Adipocyte (in vitro differentiated cells): ENCODE data around the gene BTG2.

ENCODE experiments used
- DNase-seq: peaks from one replicate; pipeline ENCODE4 v3.0.0-alpha.2; 2015; ENCODE audit warnings: low read depth
- H3K27me3 ChIP-seq: replicated peaks from 2 replicates; pipeline ENCODE4 v1.7.0; 2013; ENCODE audit warnings: mild to moderate bottlenecking, low read length, moderate library complexity; ENCODE audit not compliant: control insufficient read depth, insufficient read depth
- H3K36me3 ChIP-seq: 2 replicates; pipeline ENCODE4 v1.7.0; 2013; ENCODE audit warnings: low read length, mild to moderate bottlenecking, moderate library complexity; ENCODE audit not compliant: control insufficient read depth, insufficient read depth, severe bottlenecking
- H3K4me1 ChIP-seq: 2 replicates; pipeline ENCODE4 v1.7.0; 2013; ENCODE audit warnings: mild to moderate bottlenecking, low read length, moderate library complexity; ENCODE audit not compliant: control insufficient read depth, insufficient read depth
- H3K4me3 ChIP-seq: 2 replicates; pipeline ENCODE4 v1.7.0; 2013; ENCODE audit warnings: mild to moderate bottlenecking, low read length, moderate library complexity
- H3K9ac ChIP-seq: 2 replicates; pipeline ENCODE4 v1.7.0; 2013; ENCODE audit warnings: mild to moderate bottlenecking, low read length, moderate library complexity
- H3K9me3 ChIP-seq: 2 replicates; pipeline ENCODE4 v1.7.0; 2013; ENCODE audit warnings: mild to moderate bottlenecking, low read length, moderate library complexity; ENCODE audit not compliant: control insufficient read depth

Gene BTG2

DNA sequence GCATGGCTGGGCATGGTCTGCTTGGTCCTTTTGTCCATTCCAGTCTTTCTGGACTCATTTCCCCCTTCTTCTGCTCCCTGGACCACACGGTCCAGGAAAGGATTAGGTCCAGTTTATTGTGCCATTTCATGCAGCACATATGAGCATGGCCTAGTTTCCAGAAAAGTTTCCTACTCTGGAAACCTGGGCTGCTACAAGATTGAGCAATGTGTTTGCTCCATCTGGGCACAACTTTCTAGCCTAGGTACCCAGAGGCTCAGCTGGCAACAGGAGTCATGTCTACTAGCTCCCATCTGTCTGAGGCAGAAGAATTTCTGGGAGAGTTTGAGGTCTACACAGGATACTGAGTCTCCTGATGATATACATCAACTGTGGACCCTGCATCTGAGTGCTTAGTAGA, 30.8 kb downstream of the BTG2 start:
- Histone ChIP-seq H3K9ac (no peak overlapping the region), H3K4me1 (peaks cover 22% of the 10 kb centered on the region), H3K9me3 (no peaks in the 10 kb centered on the region), H3K4me3 (no peak overlapping the region), H3K36me3 (peaks cover 3% of the 10 kb centered on the region), H3K27me3 (no peaks in the 10 kb centered on the region)
- no peak for DNase-seq

DNA sequence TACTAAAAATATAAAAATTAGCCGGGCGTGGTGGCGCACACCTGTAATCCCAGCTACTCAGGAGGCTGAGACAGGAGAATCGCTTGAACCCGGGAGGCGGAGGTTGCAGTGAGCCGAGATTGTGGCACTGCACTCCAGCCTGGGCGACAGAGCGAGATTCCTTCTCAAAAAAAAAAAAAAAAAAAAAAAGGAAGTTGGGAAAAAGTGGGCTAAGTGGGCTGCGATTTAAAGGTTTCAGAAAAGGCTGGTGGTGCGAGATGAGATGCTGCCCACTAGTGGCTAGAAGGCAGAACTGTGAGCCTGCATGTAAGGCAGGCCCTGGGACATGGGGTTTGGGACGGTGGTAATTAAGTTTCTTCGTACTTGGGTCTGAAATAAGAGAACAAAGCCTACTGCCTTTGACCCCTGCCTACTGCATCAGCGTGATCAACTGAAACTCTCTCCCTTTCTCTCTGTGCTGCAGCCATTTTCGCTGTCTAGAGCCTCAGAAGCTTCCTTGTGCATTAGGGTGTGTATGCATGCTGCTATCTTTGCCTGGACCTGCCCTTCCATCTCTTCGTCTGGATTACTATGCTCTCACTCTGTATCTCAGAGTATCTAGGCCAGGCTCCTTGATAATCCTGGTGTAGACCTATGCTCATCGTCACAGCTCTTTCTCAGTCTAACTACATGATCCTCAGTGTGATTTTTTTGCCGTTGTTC, 33.2 kb downstream of the BTG2 start:
- H3K36me3 ChIP-seq = peaks cover 10% of the 10 kb centered on the region
- H3K4me3 ChIP-seq = no peak overlapping the region
- peak; percentile 85 for DNase-seq
- no peaks in the 10 kb centered on the region for H3K9me3 ChIP-seq
- no peaks in the 10 kb centered on the region for H3K27me3 ChIP-seq
- H3K9ac ChIP-seq = no peak overlapping the region
- H3K4me1 ChIP-seq = peaks cover 20% of the 10 kb centered on the region

DNA sequence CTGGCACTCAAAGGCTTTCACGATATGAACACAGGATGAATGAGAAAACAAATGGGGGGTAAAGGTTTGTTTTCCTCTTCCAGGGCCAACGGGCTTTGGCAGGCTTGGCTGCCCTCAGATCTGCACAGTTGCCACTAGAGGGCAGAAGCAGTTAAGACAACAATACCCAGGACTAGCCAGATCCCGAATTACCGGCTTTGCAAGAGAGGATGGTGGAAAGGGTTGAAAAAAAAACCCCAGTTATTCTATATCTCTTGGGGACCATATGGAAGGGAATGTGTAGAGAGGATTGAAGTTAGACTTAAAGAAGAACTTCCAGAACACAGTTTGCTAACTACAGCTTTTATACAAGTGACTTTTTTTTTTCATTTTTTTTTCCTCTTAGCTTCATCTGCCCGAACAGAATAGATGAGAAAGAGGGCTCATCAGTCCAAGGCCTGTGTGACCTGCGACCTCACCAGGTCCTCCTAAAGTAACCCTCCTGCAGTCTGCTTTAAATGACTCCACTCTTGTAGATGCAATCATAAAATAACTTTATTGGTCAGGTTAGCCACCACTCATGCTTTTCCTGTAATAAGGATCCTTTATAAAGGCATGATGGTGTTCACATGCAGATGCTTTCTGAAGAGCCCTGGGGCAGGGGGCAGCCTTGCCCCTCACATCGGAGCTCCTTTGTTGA, 34.9 kb downstream of the BTG2 start:
- Histone ChIP-seq H3K9ac (peak overlapping the region; percentile 44), H3K27me3 (no peaks in the 10 kb centered on the region), H3K4me3 (no peak overlapping the region), H3K36me3 (peaks cover 10% of the 10 kb centered on the region), H3K9me3 (no peaks in the 10 kb centered on the region), H3K4me1 (peaks cover 20% of the 10 kb centered on the region)
- DNase-seq = peak; percentile 96

DNA sequence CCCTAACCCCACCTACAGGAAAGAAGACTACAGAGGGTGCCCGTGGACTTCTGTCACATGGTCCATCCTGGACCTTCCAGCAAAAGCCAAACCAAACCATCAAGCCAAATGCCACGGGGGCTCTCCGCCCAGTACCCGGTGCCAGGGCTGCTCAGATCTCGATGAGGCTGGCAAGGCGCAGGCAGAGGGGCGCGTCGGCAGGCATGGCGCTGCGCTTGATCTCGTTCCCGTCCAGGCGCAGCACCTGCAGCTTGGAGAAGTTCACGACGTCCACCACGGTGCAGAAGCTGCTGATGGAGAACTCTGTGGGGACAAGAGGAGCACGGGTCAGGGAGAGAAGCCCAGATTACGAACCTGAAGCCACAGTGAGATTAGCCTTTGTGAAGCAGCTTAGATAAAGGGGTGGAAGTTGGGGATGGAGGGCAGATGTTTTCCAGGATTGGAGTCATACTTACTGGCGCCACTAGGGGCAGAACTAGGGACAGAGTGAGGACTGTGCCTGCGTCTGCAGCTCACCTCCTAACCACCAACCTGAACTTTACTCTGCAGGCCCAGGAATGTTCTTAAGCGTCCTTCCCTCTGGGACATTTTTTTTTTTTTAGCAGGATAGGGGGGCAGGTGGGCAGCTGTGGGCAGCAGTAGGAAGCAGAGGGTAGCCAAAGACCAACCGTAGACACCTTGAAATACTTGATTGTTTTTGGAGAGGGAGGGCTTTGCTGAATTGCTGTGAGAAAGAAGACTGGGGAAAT, 37.0 kb downstream of the BTG2 start:
- peaks cover 12% of the 10 kb centered on the region for H3K36me3 ChIP-seq
- H3K4me3 ChIP-seq = no peak overlapping the region
- peak; percentile 72 for DNase-seq
- peaks cover 14% of the 10 kb centered on the region for H3K4me1 ChIP-seq
- no peak overlapping the region for H3K9ac ChIP-seq
- H3K9me3 ChIP-seq = no peaks in the 10 kb centered on the region
- H3K27me3 ChIP-seq = no peaks in the 10 kb centered on the region

DNA sequence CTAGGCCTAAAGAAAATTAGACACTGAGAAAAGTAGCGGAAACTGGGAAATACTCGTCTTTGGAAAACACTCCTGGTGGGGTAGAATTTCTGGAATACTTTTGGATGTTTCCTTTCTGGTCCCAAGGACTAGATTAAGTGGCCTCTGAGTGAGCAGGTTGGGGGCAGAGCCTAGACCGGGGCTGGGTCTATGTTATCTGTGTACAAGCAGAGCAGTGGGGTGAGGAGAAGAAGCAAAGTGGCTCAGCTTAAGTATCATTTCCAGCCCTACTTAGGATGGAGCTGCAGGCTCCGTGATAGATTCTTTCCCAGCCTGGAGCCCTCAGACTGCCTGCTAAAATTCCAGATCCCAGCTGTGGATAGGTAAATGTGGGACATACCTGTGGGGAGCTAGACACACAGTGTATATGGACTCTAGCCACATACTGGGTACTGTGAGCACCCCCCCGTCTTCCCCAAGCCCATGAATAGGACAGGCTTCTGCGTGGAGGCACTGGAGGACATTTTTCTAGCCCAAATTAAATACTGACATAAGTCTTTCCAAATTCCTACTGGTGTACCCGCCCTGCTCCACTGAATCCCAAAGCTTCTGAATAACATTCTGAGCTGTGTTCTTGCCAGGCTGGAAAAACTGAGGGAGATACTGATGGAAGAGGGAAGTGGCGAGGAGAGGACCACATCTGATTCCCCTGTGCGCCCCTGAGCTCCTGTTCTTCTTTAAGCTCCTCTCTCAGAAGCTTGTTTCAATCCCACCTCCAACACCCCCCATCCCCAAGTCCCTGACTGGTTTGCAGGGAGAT, 38.8 kb downstream of the BTG2 start:
- peaks cover 14% of the 10 kb centered on the region for H3K4me1 ChIP-seq
- H3K27me3 ChIP-seq = no peaks in the 10 kb centered on the region
- no peak for DNase-seq
- H3K36me3 ChIP-seq = peaks cover 18% of the 10 kb centered on the region
- no peak overlapping the region for H3K4me3 ChIP-seq
- no peaks in the 10 kb centered on the region for H3K9me3 ChIP-seq
- H3K9ac ChIP-seq = no peak overlapping the region

DNA sequence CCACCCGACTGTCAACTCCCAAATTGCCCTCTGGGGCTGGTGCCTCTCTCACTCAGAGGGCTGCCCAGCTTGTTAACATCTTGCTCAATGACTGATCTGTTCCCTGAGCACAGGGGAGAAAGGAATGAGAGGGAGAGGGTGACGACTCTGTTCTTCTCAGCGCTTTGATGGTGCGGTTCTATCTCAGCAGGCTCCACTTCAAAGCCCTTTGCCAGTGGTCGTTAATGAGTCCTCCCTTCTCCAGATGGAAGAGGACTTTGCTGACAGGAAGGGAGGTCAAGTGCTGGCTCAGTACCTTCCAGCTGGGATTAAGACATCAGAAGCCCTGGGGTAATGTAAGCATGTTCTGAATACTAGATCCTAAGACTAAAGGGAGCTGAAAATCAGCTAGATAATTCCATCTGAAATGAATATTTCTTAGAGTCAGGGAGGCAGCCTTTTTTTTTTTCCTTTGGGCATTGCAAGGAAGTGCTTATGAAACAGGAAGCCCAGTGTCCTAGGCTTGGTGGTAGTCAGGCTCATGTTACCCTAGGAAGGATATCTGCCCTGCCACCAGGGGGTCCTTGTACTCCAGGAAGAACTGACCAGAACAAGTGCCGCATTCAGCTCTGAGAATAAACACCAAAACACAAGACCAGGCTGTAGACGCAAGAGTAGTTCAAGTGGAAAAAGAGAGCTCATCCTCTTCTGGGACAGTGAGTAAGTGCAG, 40.9 kb downstream of the BTG2 start:
- no peaks in the 10 kb centered on the region for H3K27me3 ChIP-seq
- H3K36me3 ChIP-seq = peaks cover 14% of the 10 kb centered on the region
- H3K4me1 ChIP-seq = peaks cover 21% of the 10 kb centered on the region
- DNase-seq = peak; percentile 38
- H3K9ac ChIP-seq = peak overlapping the region; percentile 16
- H3K4me3 ChIP-seq = no peak overlapping the region
- H3K9me3 ChIP-seq = no peaks in the 10 kb centered on the region

DNA sequence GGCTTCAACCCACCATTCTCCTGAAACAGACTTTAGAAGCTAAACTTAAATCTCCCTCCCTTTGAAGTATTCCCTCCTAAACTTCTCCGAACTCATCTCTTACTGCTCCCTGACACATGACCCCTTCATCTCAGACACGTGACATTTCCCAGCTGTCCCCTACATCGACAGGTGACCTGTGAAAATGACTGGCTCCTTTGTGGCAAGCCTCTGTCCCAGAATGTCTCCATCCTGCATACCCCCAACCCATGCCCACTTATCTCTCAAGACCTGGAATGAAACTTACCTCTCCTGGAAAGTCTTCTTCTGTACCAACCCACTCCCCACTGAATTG, 41.4 kb downstream of the BTG2 start:
- H3K9me3 ChIP-seq = no peaks in the 10 kb centered on the region
- H3K9ac ChIP-seq = no peak overlapping the region
- DNase-seq = no peak
- no peak overlapping the region for H3K4me3 ChIP-seq
- no peaks in the 10 kb centered on the region for H3K27me3 ChIP-seq
- peaks cover 9% of the 10 kb centered on the region for H3K36me3 ChIP-seq
- H3K4me1 ChIP-seq = peaks cover 26% of the 10 kb centered on the region

DNA sequence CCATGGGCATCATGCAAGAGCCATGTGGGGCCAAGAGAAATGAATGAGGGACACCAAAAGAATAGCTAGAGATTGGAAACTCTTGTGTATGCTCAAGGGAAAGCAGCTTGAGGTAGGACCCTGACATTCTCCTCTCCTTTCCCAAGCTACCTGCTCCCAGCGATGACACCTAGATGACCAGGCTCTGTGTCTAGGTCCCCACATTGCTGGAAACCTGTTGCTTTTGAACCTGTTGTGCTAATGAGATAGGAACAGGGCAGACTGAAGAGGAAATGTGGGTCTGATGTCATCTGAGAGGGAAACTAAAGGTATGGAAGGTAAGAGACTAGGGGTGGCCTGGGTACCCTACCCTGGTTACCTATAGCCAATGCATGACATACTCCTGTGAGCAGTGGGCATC, 43.8 kb downstream of the BTG2 start:
- H3K9ac ChIP-seq = no peak overlapping the region
- peaks cover 31% of the 10 kb centered on the region for H3K4me1 ChIP-seq
- no peak overlapping the region for H3K4me3 ChIP-seq
- no peaks in the 10 kb centered on the region for H3K27me3 ChIP-seq
- H3K9me3 ChIP-seq = no peaks in the 10 kb centered on the region
- H3K36me3 ChIP-seq = peaks cover 8% of the 10 kb centered on the region
- no peak for DNase-seq

DNA sequence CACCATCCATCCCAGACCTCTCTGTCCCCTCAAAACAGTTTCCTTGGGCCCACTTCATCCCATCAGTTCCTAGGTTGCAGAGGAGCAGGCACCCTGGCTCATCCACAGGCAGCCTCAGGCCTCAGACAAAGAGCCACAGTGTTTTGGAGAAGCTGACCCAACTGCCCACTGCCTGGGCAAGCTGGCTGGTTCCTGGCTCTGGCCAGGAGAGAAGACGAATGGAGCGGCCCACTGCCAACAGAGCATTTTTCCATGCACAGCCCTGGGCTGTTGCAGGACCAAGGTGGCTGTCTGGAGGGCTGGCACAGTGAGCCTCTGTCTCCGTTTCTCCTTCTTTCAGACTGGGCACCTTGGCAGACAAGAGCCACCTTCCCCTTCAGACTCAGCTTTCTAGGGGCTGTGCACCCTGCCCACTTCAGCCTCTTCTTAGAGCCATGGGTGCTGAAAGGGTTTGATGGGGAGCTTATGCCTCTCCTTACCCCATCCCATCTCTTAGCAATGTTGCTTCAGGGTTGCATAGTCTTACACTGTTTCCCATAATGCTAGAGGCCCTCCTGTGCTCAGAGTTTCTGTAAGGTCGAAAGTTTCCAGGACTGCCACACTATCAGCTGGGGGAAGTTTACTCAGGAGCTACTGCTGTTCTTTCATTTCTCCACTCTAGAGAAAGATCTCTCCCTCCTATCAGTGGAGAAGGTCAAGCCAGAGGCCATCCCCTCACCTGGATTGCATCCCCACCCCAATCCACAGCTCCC, 44.6 kb downstream of the BTG2 start:
- Histone ChIP-seq H3K27me3 (no peaks in the 10 kb centered on the region), H3K9me3 (no peaks in the 10 kb centered on the region), H3K36me3 (peaks cover 8% of the 10 kb centered on the region), H3K4me3 (peak overlapping the region; percentile 79), H3K4me1 (peaks cover 36% of the 10 kb centered on the region), H3K9ac (peak overlapping the region; percentile 79)
- no peak for DNase-seq

DNA sequence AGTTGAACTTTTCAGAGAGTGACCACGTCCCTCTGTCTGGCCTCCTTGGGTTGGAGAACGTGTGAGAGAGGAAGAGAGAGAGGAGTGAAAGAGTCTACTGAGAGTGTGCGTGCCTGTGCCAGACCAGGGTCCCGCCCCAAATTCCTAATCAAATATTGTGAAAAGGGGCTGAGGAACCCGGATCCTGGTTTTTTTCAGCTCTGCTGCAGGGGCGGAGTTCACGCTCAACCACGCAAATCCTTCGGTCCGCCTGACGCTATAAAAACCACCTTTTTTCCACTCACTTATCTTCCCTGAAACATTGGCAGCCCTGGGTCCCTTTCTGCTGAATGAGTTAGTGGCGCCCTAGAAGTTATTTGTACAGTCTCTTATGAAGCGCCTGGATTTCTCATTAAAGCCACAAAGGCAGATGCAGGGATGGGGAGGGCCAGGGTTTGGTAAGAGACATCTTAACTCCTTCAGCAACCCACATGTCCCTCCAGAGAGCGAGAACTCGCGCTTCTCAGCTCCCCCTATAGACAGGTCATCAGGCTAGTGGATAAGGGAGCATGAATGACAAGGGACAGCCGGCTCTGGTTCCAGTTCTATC, 45.8 kb downstream of the BTG2 start, which contains the start of gene FMOD:
Gene FMOD (minus strand): TSS at position 86 of the 589 bp plus-strand sequence. CDS start 2,852 bp downstream, outside the sequence.
- peak; percentile 25 for DNase-seq
- Histone ChIP-seq H3K9ac (peak within 1 kb of the TSS; percentile 79), H3K4me3 (peak within 1 kb of the TSS; percentile 79)

More for the DNA sequence above, 45.8 kb downstream of the BTG2 start, which contains the start of gene FMOD:
- Histone ChIP-seq H3K27me3 (no peaks in the 10 kb centered on the region), H3K36me3 (peaks cover 8% of the 10 kb centered on the region), H3K9me3 (no peaks in the 10 kb centered on the region), H3K4me1 (peaks cover 32% of the 10 kb centered on the region)
